ENCODE measurements around the gene ESD.

Gene ESD

DNA sequence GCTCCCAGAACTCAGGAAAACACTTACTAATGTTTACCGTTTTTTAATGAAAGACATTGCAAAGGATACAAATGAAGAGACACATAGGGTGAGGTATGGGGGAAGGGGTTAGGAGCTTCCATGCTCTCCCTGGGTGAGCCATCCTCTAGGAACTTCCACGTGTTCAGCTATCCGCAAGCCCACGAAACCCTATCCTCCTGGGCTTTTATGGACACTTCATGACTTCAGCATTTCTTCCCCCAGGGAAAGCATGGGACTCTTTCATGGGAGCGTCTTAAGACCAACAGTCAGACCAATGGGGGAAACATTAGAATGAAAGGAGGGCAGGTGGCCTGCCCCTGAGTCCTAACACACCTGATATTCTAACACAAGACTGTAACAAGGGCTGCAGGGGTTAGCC, 6.6 kb upstream of the ESD start:
- TF ChIP-seq, protein P1, sequence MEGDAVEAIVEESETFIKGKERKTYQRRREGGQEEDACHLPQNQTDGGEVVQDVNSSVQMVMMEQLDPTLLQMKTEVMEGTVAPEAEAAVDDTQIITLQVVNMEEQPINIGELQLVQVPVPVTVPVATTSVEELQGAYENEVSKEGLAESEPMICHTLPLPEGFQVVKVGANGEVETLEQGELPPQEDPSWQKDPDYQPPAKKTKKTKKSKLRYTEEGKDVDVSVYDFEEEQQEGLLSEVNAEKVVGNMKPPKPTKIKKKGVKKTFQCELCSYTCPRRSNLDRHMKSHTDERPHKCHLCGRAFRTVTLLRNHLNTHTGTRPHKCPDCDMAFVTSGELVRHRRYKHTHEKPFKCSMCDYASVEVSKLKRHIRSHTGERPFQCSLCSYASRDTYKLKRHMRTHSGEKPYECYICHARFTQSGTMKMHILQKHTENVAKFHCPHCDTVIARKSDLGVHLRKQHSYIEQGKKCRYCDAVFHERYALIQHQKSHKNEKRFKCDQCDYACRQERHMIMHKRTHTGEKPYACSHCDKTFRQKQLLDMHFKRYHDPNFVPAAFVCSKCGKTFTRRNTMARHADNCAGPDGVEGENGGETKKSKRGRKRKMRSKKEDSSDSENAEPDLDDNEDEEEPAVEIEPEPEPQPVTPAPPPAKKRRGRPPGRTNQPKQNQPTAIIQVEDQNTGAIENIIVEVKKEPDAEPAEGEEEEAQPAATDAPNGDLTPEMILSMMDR (IDR thresholded peaks at IDR 0.05; ENCODE audit: low read depth, low read length), result no peak
- no peak overlapping the region for H3K27ac ChIP-seq

DNA sequence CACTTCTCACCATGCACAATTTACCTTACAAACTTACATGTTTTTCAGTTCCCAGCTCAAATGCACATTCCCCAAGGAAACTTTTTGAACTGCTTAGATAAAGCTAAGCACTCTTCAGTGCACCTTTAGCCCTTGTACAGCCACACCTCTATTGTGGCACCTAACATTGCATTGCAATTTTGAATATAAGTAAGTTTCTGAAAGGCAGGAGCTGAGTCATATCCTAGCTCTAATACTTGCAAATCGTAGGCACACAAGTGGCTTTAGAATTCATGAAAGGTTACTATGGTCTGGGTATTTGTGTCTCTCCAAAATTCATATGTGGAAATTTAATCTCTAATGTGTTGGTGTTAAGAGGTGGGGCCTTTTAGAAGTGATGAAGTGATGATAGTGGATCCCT, 4.9 kb upstream of the ESD start:
- no peaks in the 10 kb centered on the region for H3K27me3 ChIP-seq (ENCODE audit: insufficient read depth, low read depth, severe bottlenecking)
- TF ChIP-seq, protein P1 (IDR thresholded peaks at IDR 0.05; ENCODE audit: low read depth, low read length), result no peak
- H3K27ac ChIP-seq, result no peak overlapping the region
- DNase-seq, result no peak
- no peaks in the 10 kb centered on the region for H3K9me3 ChIP-seq (ENCODE audit: severe bottlenecking)
- no peak overlapping the region for H3K4me3 ChIP-seq (ENCODE audit: low read depth, low read length)
- no peaks in the 10 kb centered on the region for H3K36me3 ChIP-seq

More for the DNA sequence above, 6.6 kb upstream of the ESD start:
- no peak for DNase-seq
- H3K4me3 ChIP-seq (ENCODE audit: low read depth, low read length), result no peak overlapping the region
- no peaks in the 10 kb centered on the region for H3K9me3 ChIP-seq (ENCODE audit: severe bottlenecking)
- H3K36me3 ChIP-seq, result no peaks in the 10 kb centered on the region
- no peaks in the 10 kb centered on the region for H3K27me3 ChIP-seq (ENCODE audit: insufficient read depth, low read depth, severe bottlenecking)

DNA sequence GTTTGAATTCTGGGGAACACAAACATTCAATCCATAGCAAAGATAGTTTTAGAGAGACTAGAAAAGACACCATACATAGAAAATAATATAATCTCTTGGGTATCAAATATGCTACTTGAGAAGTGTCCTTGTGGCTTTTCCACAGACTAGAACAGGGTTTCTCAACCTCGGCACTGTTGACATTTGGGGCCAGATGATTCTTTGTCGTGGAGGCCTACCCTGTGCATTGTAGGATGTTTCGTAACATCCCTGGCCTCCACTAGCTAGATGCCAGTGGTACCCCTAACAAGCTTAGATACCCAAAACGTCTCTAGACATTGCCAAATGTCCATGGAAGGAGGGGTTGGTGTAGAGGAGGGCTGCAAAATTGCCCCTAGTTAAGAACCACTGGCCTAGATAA, 2.2 kb upstream of the ESD start:
- Histone ChIP-seq H3K9me3 (ENCODE audit: severe bottlenecking) (no peaks in the 10 kb centered on the region), H3K27ac (no peak overlapping the region), H3K4me3 (ENCODE audit: low read depth, low read length) (no peak overlapping the region), H3K27me3 (ENCODE audit: insufficient read depth, low read depth, severe bottlenecking) (no peaks in the 10 kb centered on the region), H3K36me3 (no peaks in the 10 kb centered on the region)
- DNase-seq, result no peak
- TF ChIP-seq, protein P1 (IDR thresholded peaks at IDR 0.05; ENCODE audit: low read depth, low read length), result no peak

DNA sequence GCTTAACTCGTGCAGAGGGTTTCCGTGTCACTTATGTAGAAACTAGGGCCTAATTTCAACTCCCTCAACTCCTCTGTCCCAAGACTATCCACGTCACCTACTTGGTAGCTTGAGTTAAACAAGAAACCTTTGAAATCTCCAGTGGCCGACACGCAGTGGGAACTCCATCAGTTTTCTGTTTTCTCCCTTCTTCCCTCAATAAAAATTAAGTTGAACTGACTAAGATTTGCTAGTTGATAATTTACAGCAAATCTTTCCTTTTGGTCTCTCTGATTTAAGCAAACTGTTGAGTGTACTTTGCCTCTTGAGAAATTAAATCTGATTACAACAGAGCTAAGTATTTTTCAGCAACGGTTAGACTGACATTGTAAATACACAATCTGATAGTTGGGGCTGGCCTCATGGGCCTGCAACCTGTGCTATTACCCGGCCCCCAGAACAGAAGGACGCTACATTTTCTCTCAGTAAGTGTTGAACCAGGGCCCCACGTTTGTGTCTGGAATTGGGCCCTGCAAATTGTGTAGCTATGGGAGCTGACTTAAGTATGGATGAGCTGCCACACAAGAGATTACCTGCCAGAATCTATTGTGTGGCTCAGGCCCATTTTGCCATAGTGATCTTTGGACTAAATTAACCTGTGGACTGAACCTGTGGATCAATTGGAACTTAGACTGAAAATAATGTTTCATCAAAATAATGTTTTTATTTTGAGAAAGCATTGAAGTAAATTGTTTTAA, 708 bp upstream of the ESD start:
- Histone ChIP-seq H3K27me3 (ENCODE audit: insufficient read depth, low read depth, severe bottlenecking) (no peaks in the 10 kb centered on the region), H3K27ac (peak overlapping the region; percentile 93), H3K36me3 (no peaks in the 10 kb centered on the region), H3K9me3 (ENCODE audit: severe bottlenecking) (no peaks in the 10 kb centered on the region), H3K4me3 (ENCODE audit: low read depth, low read length) (peak overlapping the region; percentile 55)
- TF ChIP-seq, protein P1 (IDR thresholded peaks at IDR 0.05; ENCODE audit: low read depth, low read length), result no peak
- no peak for DNase-seq

DNA sequence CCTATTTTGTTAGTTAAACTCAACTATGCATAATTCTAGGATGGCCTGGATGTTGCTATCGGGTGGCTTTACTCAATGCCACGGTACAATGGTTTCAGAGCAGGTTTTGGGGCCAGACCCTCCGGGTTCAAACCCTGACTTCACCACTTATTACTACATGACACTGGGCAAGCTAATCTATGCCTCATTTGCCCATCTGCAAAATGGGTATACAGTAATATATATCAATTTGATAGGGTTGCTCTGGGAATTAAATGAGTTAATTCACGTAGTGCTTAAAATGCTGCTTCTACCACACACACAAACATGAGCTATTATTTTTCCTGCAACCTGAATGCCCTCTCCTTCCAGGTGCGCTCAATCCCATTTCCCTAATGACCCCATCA, 839 bp downstream of the ESD start:
- no peaks in the 10 kb centered on the region for H3K27me3 ChIP-seq (ENCODE audit: insufficient read depth, low read depth, severe bottlenecking)
- H3K9me3 ChIP-seq (ENCODE audit: severe bottlenecking), result no peaks in the 10 kb centered on the region
- no peak for DNase-seq
- H3K27ac ChIP-seq, result peak overlapping the region; percentile 93
- no peaks in the 10 kb centered on the region for H3K36me3 ChIP-seq
- peak overlapping the region; percentile 55 for H3K4me3 ChIP-seq (ENCODE audit: low read depth, low read length)
- TF ChIP-seq, protein P1 (IDR thresholded peaks at IDR 0.05; ENCODE audit: low read depth, low read length), result no peak

DNA sequence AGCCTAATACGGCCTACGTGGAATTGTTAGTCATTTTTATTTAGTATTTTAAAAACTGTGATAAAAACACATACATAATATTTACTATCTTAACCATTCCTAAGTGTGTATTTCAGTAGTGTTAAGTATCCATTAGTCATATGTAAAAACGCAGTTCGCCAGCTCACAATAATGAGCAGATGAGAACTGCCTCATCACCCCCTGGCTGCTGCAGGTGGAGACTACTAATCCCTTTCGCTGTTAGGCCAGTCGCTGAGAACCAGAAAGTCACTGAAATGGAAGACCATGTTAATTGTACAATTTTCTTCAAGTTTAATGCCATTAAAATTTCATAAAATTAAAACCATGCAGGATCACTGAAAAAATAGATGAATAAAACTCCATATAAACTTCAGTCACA, 1.6 kb downstream of the ESD start:
- no peaks in the 10 kb centered on the region for H3K27me3 ChIP-seq (ENCODE audit: insufficient read depth, low read depth, severe bottlenecking)
- H3K27ac ChIP-seq, result peak overlapping the region; percentile 93
- no peaks in the 10 kb centered on the region; the same call in 1 of the 2 replicates for H3K36me3 ChIP-seq
- H3K9me3 ChIP-seq (ENCODE audit: severe bottlenecking), result no peaks in the 10 kb centered on the region
- TF ChIP-seq, protein P1 (IDR thresholded peaks at IDR 0.05; ENCODE audit: low read depth, low read length), result peak; percentile 37; the same call in 1 of the 2 replicates
- DNase-seq, result peak; percentile 51
- H3K4me3 ChIP-seq (ENCODE audit: low read depth, low read length), result no peak overlapping the region
